Lung microvascular endothelial cell (primary cell): ENCODE measurements around the gene CNRIP1. TPM values are rescaled to one million over a fixed set of nuclear protein-coding genes. Genes with fewer than 3 reads are reported as not detected.
"Not testable (repeated sequence)": the region's sequence is repeated elsewhere in the genome, so short reads cannot be mapped to it uniquely, and the experiment has no call there.

Experiments used
- DNase-seq, 2 donors: peaks; one replicate each; pipeline versions ENCODE4 v3.0.0 to v3.0.0-alpha.2; 2010; ENCODE audit warnings: low read depth in 2 of 2
- total RNA-seq: library from RNA; depleted of rRNA; stranded (reverse); fragments of >200 nt; gene quantifications from 2 replicates; pipeline ENCODE4 v1.2.1, GENCODE V29; 2014

The CNRIP1 gene
- total RNA-seq, 1 donor from 2014 or later, result 36.9 TPM

GRCh38 chr2:68340226-68341061 lies 20.7 kb upstream of the CNRIP1 start:
- no peak for DNase-seq

- DNase-seq, result peak in 1 of 2 donors; percentile 5
Observed at GRCh38 chr2:68336192-68336591, 16.4 kb upstream of the CNRIP1 start.

GRCh38 chr2:68333931-68334330 lies 14.2 kb upstream of the CNRIP1 start:
- DNase-seq, result no peak

GRCh38 chr2:68333009-68333408 lies 13.3 kb upstream of the CNRIP1 start:
- DNase-seq, result no peak

- DNase-seq, result peak; percentile 31 to 39
Observed at GRCh38 chr2:68330691-68331090, 10.9 kb upstream of the CNRIP1 start.

- DNase-seq, result no peak
Observed at GRCh38 chr2:68328901-68329300, 9.2 kb upstream of the CNRIP1 start.

GRCh38 chr2:68325056-68325455 lies 5.3 kb upstream of the CNRIP1 start:
- DNase-seq, result no peak

GRCh38 chr2:68320118-68320641 lies 431 bp upstream of the CNRIP1 start:
- peak in 1 of 2 donors; percentile 61 for DNase-seq

- DNase-seq, result no peak
Observed at GRCh38 chr2:68318914-68319397, 793 bp downstream of the CNRIP1 start.

GRCh38 chr2:68317971-68318913 lies 1.5 kb downstream of the CNRIP1 start:
- DNase-seq, result peak; percentile 11 to 22

GRCh38 chr2:68316111-68316510 lies 3.6 kb downstream of the CNRIP1 start:
- no peak for DNase-seq

- no peak for DNase-seq
Observed at GRCh38 chr2:68311033-68311432, 8.7 kb downstream of the CNRIP1 start.

- DNase-seq, result no peak
Observed at GRCh38 chr2:68309426-68309825, 10.3 kb downstream of the CNRIP1 start.

- DNase-seq, result not testable (repeated sequence)
Observed at GRCh38 chr2:68303902-68304272, 15.9 kb downstream of the CNRIP1 start.

- no peak for DNase-seq
Observed at GRCh38 chr2:68303033-68303901, 16.5 kb downstream of the CNRIP1 start.

GRCh38 chr2:68302281-68302875 lies 17.4 kb downstream of the CNRIP1 start:
- DNase-seq, result no peak

GRCh38 chr2:68295516-68295915 lies 24.2 kb downstream of the CNRIP1 start:
- no peak for DNase-seq

GRCh38 chr2:68294913-68295312 lies 24.8 kb downstream of the CNRIP1 start:
- no peak for DNase-seq

GRCh38 chr2:68294187-68294586 lies 25.6 kb downstream of the CNRIP1 start:
- DNase-seq, result no peak

GRCh38 chr2:68293755-68294154 lies 26.0 kb downstream of the CNRIP1 start:
- no peak for DNase-seq

GRCh38 chr2:68293024-68293423 lies 26.7 kb downstream of the CNRIP1 start:
- no peak for DNase-seq
